NK-92 (cell line): Measurements from ENCODE around the gene TCF7L1.

Source experiments
- DNase-seq: peaks from one replicate; lab custom pipeline; 2025; ENCODE audit not compliant: unreplicated experiment; lab: John Stamatoyannopoulos, UW

The TCF7L1 gene

GRCh38 chr2:85215448-85216401 is 82.5 kb downstream of the TCF7L1 start:
- DNase-seq, result no peak

- no peak for DNase-seq
Observed at GRCh38 chr2:85216927-85217326, 83.7 kb downstream of the TCF7L1 start.

GRCh38 chr2:85221067-85221691 is 88.0 kb downstream of the TCF7L1 start:
- DNase-seq, result no peak

GRCh38 chr2:85222792-85223191 is 89.6 kb downstream of the TCF7L1 start:
- no peak for DNase-seq

GRCh38 chr2:85226783-85227182 is 93.6 kb downstream of the TCF7L1 start:
- no peak for DNase-seq

GRCh38 chr2:85230679-85231467 is 97.7 kb downstream of the TCF7L1 start:
- no peak for DNase-seq

- no peak for DNase-seq
Observed at GRCh38 chr2:85231468-85231805, 98.2 kb downstream of the TCF7L1 start.

- no peak for DNase-seq
Observed at GRCh38 chr2:85231952-85232351, 98.8 kb downstream of the TCF7L1 start.

- DNase-seq, result no peak
Observed at GRCh38 chr2:85234868-85235267, 101.7 kb downstream of the TCF7L1 start.

- DNase-seq, result no peak
Observed at GRCh38 chr2:85235281-85235680, 102.1 kb downstream of the TCF7L1 start.

GRCh38 chr2:85236084-85236483 is 102.9 kb downstream of the TCF7L1 start:
- no peak for DNase-seq

GRCh38 chr2:85237849-85238565 is 104.8 kb downstream of the TCF7L1 start:
- DNase-seq, result no peak

GRCh38 chr2:85238607-85239006 is 105.4 kb downstream of the TCF7L1 start:
- no peak for DNase-seq

- no peak for DNase-seq
Observed at GRCh38 chr2:85239102-85239501, 105.9 kb downstream of the TCF7L1 start.

- DNase-seq, result no peak
Observed at GRCh38 chr2:85240055-85240454, 106.9 kb downstream of the TCF7L1 start.

GRCh38 chr2:85242321-85242720 is 109.1 kb downstream of the TCF7L1 start:
- no peak for DNase-seq

GRCh38 chr2:85243101-85244072 is 110.2 kb downstream of the TCF7L1 start:
- no peak for DNase-seq

- DNase-seq, result no peak
Observed at GRCh38 chr2:85244828-85245227, 111.6 kb downstream of the TCF7L1 start.

- DNase-seq, result no peak
Observed at GRCh38 chr2:85245891-85246290, 112.7 kb downstream of the TCF7L1 start.

GRCh38 chr2:85246348-85246747 is 113.2 kb downstream of the TCF7L1 start:
- DNase-seq, result no peak
